GM19193 (cell line): ENCODE measurements around the gene WDFY3.

Experiments used
- POLR2A ChIP-seq: IDR thresholded peaks from 4 replicates; pipeline ENCODE4 v1.6.1; 2011; ENCODE audit not compliant: insufficient read depth, insufficient read length; ENCODE audit errors: extremely low read depth

Gene WDFY3

DNA sequence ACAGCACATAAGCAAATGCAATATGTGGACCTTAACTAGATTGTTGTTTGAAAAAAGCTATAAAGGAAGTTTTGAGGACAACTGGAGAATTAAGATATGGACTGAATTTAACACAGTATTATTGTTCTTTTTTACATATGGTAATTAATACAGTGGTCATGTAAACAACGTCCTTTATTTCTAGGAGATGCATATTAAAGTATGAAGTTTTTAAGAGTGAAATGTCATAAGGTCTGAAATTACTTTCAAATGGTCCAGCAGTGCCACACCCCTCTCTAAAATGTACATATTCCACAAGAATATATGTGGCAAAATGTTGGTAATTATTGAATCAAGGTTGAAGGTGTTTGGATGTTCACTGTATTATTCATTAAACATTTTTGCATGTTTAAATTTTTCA lies 40.9 kb downstream of the WDFY3 start:
- TF ChIP-seq POLR2A, result no peak

DNA sequence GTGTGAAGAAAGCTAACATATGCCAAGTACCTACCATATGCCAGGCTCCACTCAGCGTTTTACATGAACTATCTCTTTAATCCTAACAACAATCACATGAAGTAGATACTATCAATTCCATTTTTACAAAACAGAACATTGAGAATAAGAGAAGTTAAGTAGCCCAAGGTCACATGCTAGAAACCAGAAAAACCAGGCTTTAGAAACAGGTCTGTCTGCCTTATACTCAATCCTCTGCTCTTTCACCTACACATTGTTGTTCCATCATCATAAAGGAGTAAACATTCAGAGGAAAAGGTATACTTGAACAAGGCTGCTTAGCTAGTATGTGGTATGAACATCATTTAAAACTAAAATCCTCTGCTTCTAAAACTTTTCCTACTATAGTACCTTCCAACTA lies 42.1 kb downstream of the WDFY3 start:
- TF ChIP-seq POLR2A, result no peak

DNA sequence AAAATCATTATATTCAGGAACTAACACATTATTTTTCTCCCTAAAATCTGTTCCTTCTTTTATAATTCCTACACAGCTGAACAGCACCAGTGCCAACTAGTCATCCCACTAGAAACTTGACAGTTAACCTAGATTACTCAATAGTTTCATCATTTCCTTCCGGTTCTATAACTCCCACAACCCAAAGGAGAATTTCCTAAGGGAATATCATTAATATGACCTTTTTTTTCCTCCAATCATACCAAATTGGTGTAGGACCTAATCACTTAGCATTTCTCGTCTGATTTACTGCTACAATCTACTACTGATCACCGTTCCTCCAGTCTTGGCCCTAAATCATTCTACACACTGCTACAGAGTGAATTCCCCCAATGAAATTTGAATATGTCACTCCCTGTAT lies 45.9 kb downstream of the WDFY3 start:
- no peak for TF ChIP-seq POLR2A

DNA sequence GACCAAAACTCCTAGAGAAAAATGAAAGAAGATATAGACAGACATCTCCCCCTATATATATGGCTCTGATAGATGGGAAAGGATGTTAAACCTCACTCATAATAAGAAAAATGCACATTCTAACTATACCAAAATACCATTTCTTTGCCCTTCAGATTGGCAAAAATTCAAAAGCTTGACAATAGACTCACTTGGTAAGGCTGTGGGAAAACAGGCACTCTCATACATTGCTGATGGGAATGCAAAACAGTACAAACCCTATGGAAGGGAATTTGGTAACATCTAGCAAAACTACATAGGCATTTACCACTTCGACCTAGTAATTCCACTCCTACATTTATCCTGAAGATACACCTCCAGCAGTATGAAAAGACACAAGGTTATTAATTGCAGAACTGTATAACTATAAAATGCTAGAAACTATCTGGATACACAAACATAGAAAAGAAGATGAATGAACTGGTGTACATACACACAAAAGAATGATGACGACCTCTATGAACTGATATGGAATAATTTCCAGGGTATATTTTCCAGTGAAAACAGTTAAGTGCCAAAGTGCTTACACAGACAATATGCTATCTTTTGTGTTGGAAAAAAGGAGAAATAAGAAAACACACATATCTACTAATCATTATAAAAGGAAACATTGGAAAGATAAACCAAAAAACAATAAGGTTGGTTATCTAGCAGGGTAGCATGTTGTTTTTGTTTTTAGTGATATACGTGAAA lies 48.5 kb downstream of the WDFY3 start:
- TF ChIP-seq POLR2A, result no peak

DNA sequence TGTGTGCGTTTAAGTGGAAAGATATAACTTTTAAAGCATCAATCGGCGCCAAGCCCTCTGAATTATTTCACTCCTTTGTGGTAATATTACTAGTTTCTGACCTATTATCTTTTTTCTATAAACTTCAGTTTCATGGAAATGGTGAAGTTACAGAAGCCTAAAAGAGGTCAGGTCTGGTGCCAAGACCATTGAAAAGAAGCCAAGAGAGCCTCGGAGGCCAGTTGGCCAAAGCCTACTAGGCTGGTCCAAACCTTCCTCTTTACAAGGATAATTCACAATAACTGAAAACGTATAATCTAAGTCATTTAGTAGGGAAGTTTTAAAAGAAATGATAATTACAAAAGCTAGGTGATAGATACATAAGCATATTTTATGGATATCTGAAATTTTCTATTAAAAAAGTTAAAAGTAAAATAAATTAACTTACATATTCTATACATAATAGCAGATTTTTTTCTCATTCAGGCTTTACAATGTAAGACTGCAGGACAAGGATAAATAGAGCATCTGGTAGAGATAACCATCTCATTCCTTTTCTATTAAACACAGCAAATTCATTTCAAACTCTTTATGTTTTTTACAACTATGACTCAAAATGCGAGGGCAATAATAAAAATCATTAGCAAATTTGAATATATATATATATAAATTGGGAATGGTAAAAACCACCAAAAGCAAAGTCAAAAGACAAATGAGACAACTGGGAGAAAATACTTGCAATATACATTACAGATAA lies 49.2 kb downstream of the WDFY3 start:
- TF ChIP-seq POLR2A, result no peak

DNA sequence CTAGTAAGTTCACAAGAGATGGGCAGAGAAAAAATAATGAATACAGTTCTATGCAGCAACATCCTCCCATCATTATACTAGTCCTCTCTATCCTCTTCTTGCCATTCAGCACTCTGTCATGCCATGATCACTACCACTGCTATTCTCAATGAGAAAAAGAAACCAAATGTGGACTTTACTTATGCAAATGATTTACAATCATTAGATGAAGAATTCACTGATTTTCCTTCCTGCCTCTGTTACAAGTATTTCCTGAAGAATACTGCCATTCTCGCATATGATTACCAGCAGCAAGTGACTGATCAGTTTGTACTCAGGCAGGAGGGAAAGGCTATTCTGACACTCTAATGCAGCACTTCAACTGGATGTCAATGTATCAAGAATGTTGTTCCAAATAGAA lies 50.3 kb downstream of the WDFY3 start:
- no peak for TF ChIP-seq POLR2A

DNA sequence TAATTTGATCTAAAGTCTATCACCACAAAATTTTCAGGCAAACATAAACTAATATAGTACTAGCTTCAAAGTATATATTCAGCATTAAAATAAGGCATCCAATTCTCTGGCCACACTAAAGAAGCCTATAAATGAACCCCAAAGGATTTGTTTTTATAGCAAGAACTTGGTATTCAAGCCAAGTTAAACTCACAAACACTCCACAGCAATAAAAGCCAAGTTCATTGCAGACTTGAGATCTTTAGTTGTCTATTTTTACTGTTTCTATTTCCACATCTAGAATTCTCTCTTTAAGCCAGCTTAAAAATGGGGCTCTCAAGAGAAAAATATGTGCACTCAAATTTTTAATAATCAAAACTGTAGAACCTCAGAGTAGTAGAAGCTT lies 51.1 kb downstream of the WDFY3 start:
- TF ChIP-seq POLR2A, result no peak

DNA sequence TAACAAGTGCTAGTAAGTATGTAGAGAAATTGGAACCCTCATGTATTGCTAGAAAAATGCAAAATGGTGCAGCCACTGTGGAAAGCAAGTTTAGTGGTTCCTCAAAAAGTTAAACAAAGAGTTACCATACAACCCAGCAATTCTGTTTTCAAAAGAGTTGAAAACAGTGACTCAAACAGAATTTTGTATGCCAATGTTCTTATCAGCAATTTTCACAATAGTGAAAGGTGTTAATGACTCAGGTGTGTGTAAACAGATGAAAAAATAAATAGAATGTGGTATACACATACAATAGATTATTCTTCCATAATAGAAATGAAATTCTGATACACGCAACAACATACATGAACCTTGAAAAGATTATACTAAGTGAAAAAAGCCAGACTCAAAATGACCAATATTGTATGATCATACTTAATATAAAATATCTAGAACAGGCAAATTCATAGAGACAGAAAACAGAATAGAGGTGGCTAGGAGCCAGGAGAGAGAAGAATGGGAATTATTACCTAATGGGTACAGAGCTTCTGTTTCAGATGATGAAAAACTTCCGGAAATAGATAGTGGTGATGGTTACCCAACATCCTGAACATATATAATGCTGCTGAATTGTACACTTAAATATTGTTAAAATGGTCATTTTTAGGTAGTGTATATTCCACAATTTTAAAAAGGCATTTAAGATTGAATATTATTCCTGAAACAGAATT lies 51.6 kb downstream of the WDFY3 start:
- TF ChIP-seq POLR2A, result no peak

DNA sequence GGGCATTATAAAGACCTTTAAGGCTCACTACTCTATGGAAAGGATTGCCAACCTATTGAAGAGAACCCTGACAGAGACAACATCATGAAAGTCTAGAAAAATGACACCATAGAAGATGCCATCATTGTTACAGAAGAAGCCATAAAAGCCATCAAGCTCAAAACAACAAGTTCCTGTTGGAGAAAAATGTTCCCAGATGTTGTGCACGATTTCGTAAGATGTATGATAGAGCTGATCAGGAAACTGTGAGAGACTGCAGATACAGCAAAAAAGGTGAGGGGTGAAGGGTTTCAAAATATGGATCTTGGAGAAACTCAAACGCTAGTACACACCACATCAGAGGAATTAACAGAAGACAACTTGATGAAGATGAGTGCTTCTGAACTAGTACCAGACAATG lies 53.3 kb downstream of the WDFY3 start:
- TF ChIP-seq POLR2A, result no peak

DNA sequence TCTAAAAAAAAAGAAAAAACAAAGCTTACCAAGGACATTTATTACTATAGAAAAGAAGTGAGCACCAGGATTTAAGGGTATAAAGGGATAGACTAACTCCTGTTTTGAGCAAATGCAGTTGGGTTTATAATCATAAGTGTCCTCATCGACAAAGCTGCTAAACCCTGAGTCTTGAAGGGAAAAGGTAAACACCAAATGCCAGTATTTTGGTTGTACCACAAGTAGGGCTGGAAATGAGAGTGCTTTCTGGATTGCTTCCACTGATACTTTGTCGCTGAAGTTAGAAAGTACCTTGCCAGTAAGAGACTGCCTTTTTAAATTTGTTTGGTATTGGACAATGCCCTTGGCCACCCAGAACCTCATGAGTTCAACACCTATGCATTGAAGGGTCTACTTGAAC lies 53.7 kb downstream of the WDFY3 start:
- no peak for TF ChIP-seq POLR2A

DNA sequence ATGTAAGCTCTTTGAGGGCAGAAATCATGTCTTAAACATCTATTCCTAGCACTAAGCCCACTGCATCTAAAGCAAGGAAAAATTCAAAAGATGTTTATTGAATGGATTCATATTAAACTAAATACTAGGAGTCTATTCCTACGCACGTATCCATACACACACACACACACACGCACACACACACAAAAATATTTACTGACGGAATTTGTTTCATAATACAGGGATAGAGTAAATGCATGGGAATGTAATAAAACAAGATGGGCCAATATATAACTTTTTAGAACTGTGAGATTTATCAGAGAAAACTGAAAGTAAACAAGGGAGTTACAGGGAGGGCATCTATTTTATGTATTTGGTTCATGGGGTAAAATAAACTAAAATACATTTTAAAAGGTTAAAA lies 57.6 kb downstream of the WDFY3 start:
- no peak for TF ChIP-seq POLR2A

DNA sequence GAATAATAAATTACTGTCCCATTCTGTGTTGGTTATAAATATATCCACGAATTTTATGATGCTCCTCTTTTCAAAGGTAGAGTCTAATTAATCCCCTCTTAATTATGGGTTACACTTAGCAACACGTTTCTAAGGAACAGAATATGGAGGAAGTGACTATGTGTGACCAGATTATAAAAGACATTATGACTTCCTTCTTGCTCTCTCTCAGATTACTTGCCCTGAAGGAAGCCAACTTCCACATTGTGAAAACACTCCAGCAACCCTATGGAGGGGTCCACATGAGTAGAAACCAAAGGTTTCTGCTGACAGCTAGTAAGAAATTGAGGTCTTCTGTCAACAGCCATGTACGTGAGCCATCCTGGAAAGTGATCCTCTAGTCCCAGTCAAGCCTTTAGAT lies 59.3 kb downstream of the WDFY3 start:
- TF ChIP-seq POLR2A, result no peak

DNA sequence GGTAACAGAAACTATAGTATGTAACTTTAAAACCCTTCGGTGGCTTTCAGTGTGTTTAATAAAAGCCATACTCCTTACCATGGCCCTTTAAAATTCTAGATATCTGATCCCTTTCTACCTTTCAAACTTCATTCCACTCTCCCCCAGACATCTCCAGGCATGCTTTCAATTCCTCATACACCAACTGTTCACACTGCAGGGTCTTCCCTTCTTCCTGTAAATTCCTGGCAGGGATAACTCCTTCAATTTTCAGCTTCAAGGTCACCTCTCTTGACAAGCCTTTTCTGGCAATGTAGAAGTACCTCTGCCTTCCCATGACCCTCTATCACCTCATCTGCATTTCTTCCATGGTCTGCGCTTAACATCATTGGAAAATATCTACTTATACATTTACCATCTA lies 60.8 kb downstream of the WDFY3 start:
- TF ChIP-seq POLR2A, result no peak

DNA sequence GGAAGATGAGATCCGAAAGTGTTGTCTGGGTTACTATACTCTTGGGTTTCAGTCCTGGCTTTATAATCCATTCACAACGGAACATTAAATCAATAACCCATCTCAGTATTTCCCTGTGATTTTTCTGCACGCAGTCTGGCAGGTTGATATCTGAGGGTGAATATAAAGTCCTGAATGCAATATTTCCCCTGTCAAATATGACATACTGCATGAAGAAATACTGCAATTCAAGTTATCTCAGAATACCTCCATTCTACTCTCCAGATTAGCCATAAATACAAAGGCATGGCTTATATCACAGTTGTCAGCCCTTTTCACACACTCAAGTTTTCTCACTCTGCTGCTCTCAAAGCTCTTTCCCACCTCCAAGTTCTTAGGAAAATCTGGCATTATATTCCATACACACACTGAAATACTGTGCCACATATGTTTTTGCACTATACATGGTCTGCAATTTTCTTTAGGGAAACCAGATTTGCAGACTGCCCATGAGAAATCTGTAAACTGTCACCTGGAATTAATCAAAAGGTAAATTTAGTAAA lies 64.7 kb downstream of the WDFY3 start:
- TF ChIP-seq POLR2A, result no peak

DNA sequence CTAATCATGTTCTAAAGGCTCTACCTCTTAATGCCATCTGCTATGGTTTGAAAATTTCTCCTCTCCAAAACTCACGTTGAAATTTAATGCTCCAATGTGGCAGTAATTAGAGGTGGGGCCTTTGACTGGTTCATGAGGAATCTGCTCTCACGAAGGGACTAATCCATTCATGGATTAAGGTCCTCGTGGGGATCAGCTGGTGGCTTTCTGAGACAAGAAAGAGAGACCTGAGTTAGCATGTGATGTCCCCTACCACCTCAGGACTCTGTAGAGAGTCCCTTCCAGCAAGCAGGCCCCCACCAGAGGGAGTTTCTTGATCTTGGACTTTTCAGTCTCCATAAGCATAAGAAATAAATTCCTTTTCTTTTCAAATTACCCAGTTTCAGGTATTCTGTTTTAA lies 65.3 kb downstream of the WDFY3 start:
- no peak for TF ChIP-seq POLR2A

DNA sequence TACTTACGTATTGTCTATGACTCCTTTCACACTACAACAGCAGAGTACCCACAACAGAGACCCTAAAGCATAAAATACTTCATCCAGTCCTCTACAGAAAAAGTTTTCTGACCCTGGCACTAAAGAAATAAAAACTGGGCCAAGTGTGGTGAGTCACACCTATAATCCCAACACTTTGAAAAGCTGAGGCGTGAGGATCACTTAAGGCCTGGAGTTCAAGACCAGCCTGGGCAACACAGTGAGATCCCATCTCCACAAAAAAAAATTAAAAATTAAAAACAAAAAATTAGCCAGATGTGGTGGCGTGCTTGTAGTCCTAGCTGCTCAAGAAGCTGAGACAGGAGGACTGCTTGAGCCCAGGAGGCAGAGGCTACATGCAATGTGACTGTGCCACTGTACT lies 66.9 kb downstream of the WDFY3 start:
- TF ChIP-seq POLR2A, result no peak

DNA sequence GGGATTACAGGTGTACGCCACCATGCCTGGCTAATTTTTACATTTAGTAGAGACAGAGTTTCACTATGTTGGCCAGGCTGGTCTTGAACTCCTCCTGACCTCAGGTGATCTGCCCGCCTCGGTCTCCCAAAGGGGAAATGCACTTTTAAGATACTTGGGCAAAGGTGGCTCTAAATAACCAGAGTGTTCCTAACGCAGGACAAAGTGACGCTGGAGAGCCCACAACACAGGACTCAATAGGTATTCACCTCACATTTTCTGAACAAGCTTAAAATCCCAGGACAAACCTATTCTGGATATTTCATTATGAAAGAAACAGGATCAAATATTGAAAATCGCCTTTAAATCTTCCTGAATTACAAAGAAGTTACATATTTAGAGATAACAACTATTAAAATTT lies 69.0 kb downstream of the WDFY3 start:
- no peak for TF ChIP-seq POLR2A

DNA sequence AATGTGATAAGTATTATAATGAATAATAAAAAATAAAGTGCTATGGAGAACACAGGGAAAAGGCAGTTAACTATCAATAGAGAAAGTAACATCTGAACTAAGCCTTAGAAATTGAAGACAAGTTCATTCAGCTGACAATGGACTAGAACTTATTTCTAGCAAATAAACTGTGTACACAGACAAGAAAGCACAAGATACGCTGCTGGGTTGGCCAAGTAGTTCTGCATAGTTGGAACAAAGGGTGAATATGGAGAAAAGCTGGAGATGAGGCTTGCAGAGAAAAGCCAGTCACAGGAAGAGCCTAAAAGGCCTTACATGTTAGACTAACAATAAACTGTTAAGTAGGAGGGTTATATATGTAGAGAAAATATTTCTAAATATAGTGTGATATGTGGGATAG lies 71.2 kb downstream of the WDFY3 start:
- TF ChIP-seq POLR2A, result no peak
